T-helper 17 cell (primary cell): Measurements from ENCODE around the gene NES. TPM values are rescaled to one million over a fixed set of nuclear protein-coding genes. Genes with fewer than 3 reads are reported as not detected.

Experiments used
- total RNA-seq, 4 donors: library from RNA in 2 of 4; stranded (reverse) in 2 of 4; gene quantifications; one replicate each; pipeline ENCODE4 v1.2.3 and lab custom pipeline; 2022 to 2026

The NES gene
- total RNA-seq, 2 donors from 2014 or later = not detected

Other genes starting within 250 kb of the NES start
- 100 to 1,000 TPM; 142 to 157 TPM for gene MEF2D, start 176.6 kb downstream of the NES start, total RNA-seq
- not detected for gene IQGAP3, start 104.8 kb downstream of the NES start, total RNA-seq
- under 1 TPM in 1 of 2 donors, not detected in 1; 0.94 TPM for gene TTC24, start 97.7 kb downstream of the NES start, total RNA-seq
- 10 to 100 TPM; 27.5 to 32.0 TPM for gene NAXE, start 85.6 kb downstream of the NES start, total RNA-seq
- gene GPATCH4, start 75.9 kb downstream of the NES start, total RNA-seq = 10 to 100 TPM; 39.2 to 39.6 TPM
- gene HAPLN2, start 58.0 kb downstream of the NES start, total RNA-seq = under 1 TPM in 1 of 2 donors, not detected in 1; 0.35 TPM
- not detected for gene BCAN, start 35.3 kb downstream of the NES start, total RNA-seq
- gene CRABP2, start 28.2 kb upstream of the NES start, total RNA-seq = 1 to 10 TPM; 1.5 to 4.5 TPM
- gene METTL25B, start 51.1 kb upstream of the NES start, total RNA-seq = 10 to 100 TPM; 13.1 to 21.6 TPM
- 10 to 100 TPM; 41.4 to 54.2 TPM for gene ISG20L2, start 51.4 kb upstream of the NES start, total RNA-seq
- 10 to 100 TPM; 18.7 to 25.1 TPM for gene MRPL24, start 63.7 kb upstream of the NES start, total RNA-seq
- gene HDGF, start 74.3 kb upstream of the NES start, total RNA-seq = 100 to 1,000 TPM in 1 of 2 donors, 10 to 100 TPM in 1; 75.3 to 100 TPM
- gene PRCC, start 90.1 kb upstream of the NES start, total RNA-seq = 10 to 100 TPM; 51.0 to 82.4 TPM
- gene SH2D2A, start 139.4 kb upstream of the NES start, total RNA-seq = 100 to 1,000 TPM; 129 to 137 TPM
- gene INSRR, start 181.7 kb upstream of the NES start, total RNA-seq = not detected
- under 1 TPM; 0.34 to 0.67 TPM for gene NTRK1, start 183.5 kb upstream of the NES start, total RNA-seq
- gene PEAR1, start 216.3 kb upstream of the NES start, total RNA-seq = 10 to 100 TPM in 1 of 2 donors, under 1 TPM in 1; 0.42 to 17.7 TPM
- not detected for gene LRRC71, start 243.2 kb upstream of the NES start, total RNA-seq